K562 (cell line): ENCODE results near the gene DLL4. TPM values are rescaled to one million over a fixed set of nuclear protein-coding genes. Genes with fewer than 3 reads are reported as not detected.

ENCODE experiments used
- ATAC-seq: fragments of 200-7000 bp; cut with Tn5 transposase; 3 replicates; pipeline ENCODE4 v1.9.1; 2020; ENCODE audit warnings: moderate library complexity
- BruUV-seq: library from RNA; stranded (reverse); fragments of 400-500 nt; replicated peaks from 2 replicates; lab custom pipeline; 2021; lab: Mats Ljungman, UMichigan
- CTCF ChIA-PET: fragments of 300-600 bp; formaldehyde crosslinking; extraction: SDS; loops from one replicate; lab custom pipeline; 2021; ENCODE audit warnings: low intra/inter-chr PET ratio; lab: Yijun Ruan, JAX
- POLR2A ChIA-PET: fragments of 300-600, 350-650 bp; sonication (Branson Sonifier 250); formaldehyde crosslinking; extraction: SDS; loops from one replicate; lab custom pipeline; 2021; ENCODE audit warnings: antibody characterized with exemption, inconsistent platforms; lab: Yijun Ruan, JAX
- DNase-seq, 4 experiments: peaks; one replicate each; pipeline versions ENCODE4 v3.0.0 to v3.0.0-alpha.2; 2011 to 2018; ENCODE audit warnings: low spot score in 3 of 4, mixed read lengths in 3 of 4; ENCODE audit errors: extremely low read depth in 1 of 4
- FAIRE-seq: peaks from 2 replicates; lab custom pipeline; 2011; peaks lifted over from hg19 to GRCh38; lab: Jason Lieb, UNC
- H2AFZ ChIP-seq: 2 replicates; pipeline ENCODE4 v1.6.0; 2011; ENCODE audit warnings: low read depth, low read length, control low read depth, inconsistent platforms
- H3K27ac ChIP-seq: fragments of 200-600 bp; 3 replicates; pipeline ENCODE4 v1.8.0; 2011; ENCODE audit warnings: low read depth, mild to moderate bottlenecking, control low read depth, inconsistent platforms, low read length, moderate library complexity, mixed read lengths; ENCODE audit errors: extremely low read depth
- H3K27me3 ChIP-seq, 2 experiments: fragments of 300-600 bp in 1 of 2; 2 replicates in 1 of 2; 3 replicates in 1 of 2; pipeline versions ENCODE4 v1.6.0 to v1.8.0; 2011; ENCODE audit warnings: inconsistent platforms in 2 of 2, low read length in 2 of 2, mild to moderate bottlenecking in 1 of 2, mixed read lengths in 1 of 2, moderate library complexity in 1 of 2; ENCODE audit not compliant: control insufficient read depth in 2 of 2, insufficient read depth in 2 of 2
- H3K36me3 ChIP-seq: fragments of 300-600 bp; 3 replicates; pipeline ENCODE4 v1.8.0; 2011; ENCODE audit warnings: mild to moderate bottlenecking, low read length, inconsistent platforms; ENCODE audit not compliant: control insufficient read depth, insufficient read depth
- H3K4me1 ChIP-seq, 2 experiments: fragments of 200-600 bp in 1 of 2; replicated peaks in 1 of 2; 2 replicates in 1 of 2; 3 replicates in 1 of 2; pipeline versions ENCODE4 v1.5.1 to v1.8.0; 2011; ENCODE audit warnings: inconsistent platforms in 2 of 2, low read length in 2 of 2, mild to moderate bottlenecking in 1 of 2, mixed read lengths in 1 of 2, moderate library complexity in 1 of 2; ENCODE audit not compliant: control insufficient read depth in 2 of 2, insufficient read depth in 2 of 2
- H3K4me2 ChIP-seq: 2 replicates; pipeline ENCODE4 v1.6.1; 2011; ENCODE audit warnings: low read length, control low read depth, inconsistent platforms, mixed read lengths; ENCODE audit not compliant: insufficient read depth
- H3K4me3 ChIP-seq: fragments of 200-600 bp; sonication (generic), shearing (Covaris generic); 2 replicates; pipeline ENCODE4 v1.5.1; 2016; ENCODE audit warnings: control low read depth, inconsistent platforms
- H3K79me2 ChIP-seq: fragments of 200-600 bp; 3 replicates; pipeline ENCODE4 v1.8.0; 2011; ENCODE audit warnings: low read length, inconsistent platforms; ENCODE audit not compliant: control insufficient read depth, insufficient read depth
- H3K9ac ChIP-seq, 2 experiments: 2 replicates each; pipeline versions ENCODE4 v1.6.0 to v1.6.1; 2011; ENCODE audit warnings: low read depth in 2 of 2, low read length in 2 of 2, control low read depth in 1 of 2, inconsistent platforms in 1 of 2, mild to moderate bottlenecking in 1 of 2, mixed read lengths in 1 of 2; ENCODE audit not compliant: insufficient read depth in 1 of 2
- H3K9me1 ChIP-seq: one replicate; pipeline ENCODE4 v1.6.0; 2011; ENCODE audit warnings: inconsistent platforms, mild to moderate bottlenecking, low read length, moderate library complexity; ENCODE audit not compliant: control insufficient read depth, insufficient read depth
- H3K9me3 ChIP-seq: replicated peaks from 2 replicates; pipeline ENCODE4 v1.5.1; 2011; ENCODE audit warnings: low read depth, low read length, inconsistent platforms; ENCODE audit not compliant: control insufficient read depth, insufficient read depth
- H4K20me1 ChIP-seq: replicated peaks from 2 replicates; pipeline ENCODE4 v1.6.1; 2011; ENCODE audit warnings: low read length, inconsistent platforms, mixed read lengths; ENCODE audit not compliant: control insufficient read depth, insufficient read depth
- FOXO4 ChIP-seq: fragments of 450-650 bp; formaldehyde crosslinking; IDR thresholded peaks from 2 replicates; pipeline ENCODE4 v1.4.0; 2020; ENCODE audit warnings: mild to moderate bottlenecking, moderate library complexity
- KDM5B ChIP-seq: fragments of 200-600 bp; sonication (generic); IDR thresholded peaks from 2 replicates; pipeline ENCODE4 v1.6.1; 2012; ENCODE audit warnings: low read depth, mild to moderate bottlenecking, moderate library complexity, low read length, control low read depth, inconsistent platforms; ENCODE audit not compliant: insufficient replicate concordance
- KLF10 ChIP-seq: fragments of 250-450 bp; sonication (Bioruptor Pico); IDR thresholded peaks from 2 replicates; pipeline ENCODE4 v1.6.1; 2021; ENCODE audit warnings: matching md5 sums
- KLF16 ChIP-seq: IDR thresholded peaks from 2 replicates; pipeline ENCODE4 v1.6.1; 2016; ENCODE audit warnings: antibody characterized with exemption
- NFIC ChIP-seq: fragments of 450-650 bp; IDR thresholded peaks from 2 replicates; pipeline ENCODE4 v1.6.1; 2017; ENCODE audit warnings: mild to moderate bottlenecking, inconsistent platforms
- SMARCE1 ChIP-seq: fragments of 450-650 bp; IDR thresholded peaks from 2 replicates; pipeline ENCODE4 v1.7.1; 2016; ENCODE audit warnings: mild to moderate bottlenecking
- ZSCAN32 ChIP-seq: fragments of 450-650 bp; formaldehyde crosslinking; IDR thresholded peaks from 2 replicates; pipeline ENCODE4 v1.4.0; 2020; ENCODE audit warnings: mild to moderate bottlenecking, moderate library complexity
- WGBS: fragments of 100-300 bp; shearing (Covaris generic); methylation state at CpG from one replicate; pipeline ENCODE4 v1.1.6; 2016; ENCODE audit warnings: low coverage, mixed read lengths; ENCODE audit not compliant: insufficient coverage; ENCODE audit errors: missing lambda C conversion rate; 5-methylcytosine and 5-hydroxymethylcytosine counted together
- in situ Hi-C: fragments of 300-500 bp; cut with MboI; formaldehyde crosslinking; loops from 4 replicates; pipeline ENCODE4 v1.15.0; 2018; ENCODE audit warnings: inconsistent platforms, mixed read lengths
- intact Hi-C: fragments of 100-400 bp; cut with micrococcal nuclease; formaldehyde crosslinking; loops from 2 replicates; pipeline ENCODE4 v1.14.2; 2022
- polyA plus RNA-seq, 8 experiments: library from polyadenylated mRNA; depleted of rRNA in 4 of 8; stranded (reverse) in 5 of 8; unstranded in 3 of 8; fragments of >200 nt; fragmentation: Nextera tagmentation in 2 of 8; fragmentation: Illumina TruSeq in 1 of 8; extraction: Ambion mirVana in 2 of 8; extraction: Trizol in 1 of 8; gene quantifications; 2 replicates each; pipeline versions ENCODE4 v1.2.1 to v1.2.3, GENCODE V29; 2011 to 2014; ENCODE audit warnings: inconsistent platforms in 1 of 8, missing spikeins in 1 of 8
- total RNA-seq, 7 experiments: library from RNA; depleted of rRNA in 6 of 7; stranded (reverse); fragments of >200 nt in 6 of 7; fragmentation: Illumina TruSeq in 2 of 7; extraction: Trizol in 2 of 7; gene quantifications; 2 replicates each; pipeline versions ENCODE4 v1.2.1 to v1.2.3, GENCODE V29; 2011 to 2021; ENCODE audit warnings: low replicate concordance in 1 of 7

DLL4 gene
- total and polyA plus RNA-seq, 9 of the 15 experiments (the other 6 are each of a cell fraction or from before 2014, with no cell fraction given): 0.04 to 1.1 (median 0.41) TPM; not detected in 1

- BruUV-seq: no TSS peak
- WGBS: 53% methylated on average over 6 of the region's 6 CpGs
These were observed 47.8 kb upstream of the DLL4 start for GRCh38 chr15:40881351-40881750.

More at GRCh38 chr15:40881351-40881750, 47.8 kb upstream of the DLL4 start:
- in situ Hi-C loops (loop anchor here (10.0 kb wide), 1 partner anchor 537 kb away; the partner anchor contains the start of gene CCDC9B), intact Hi-C loops (no loop called here)
- no peak overlapping the region for H3K9ac ChIP-seq
- TF ChIP-seq KLF16 (no peak), KLF10 (CRISPR knock-in tag) (no peak), SMARCE1 (no peak), NFIC (no peak), ZSCAN32 (CRISPR knock-in tag) (no peak), FOXO4 (CRISPR knock-in tag) (no peak), KDM5B (no peak)
- DNase-seq (no peak), FAIRE-seq (no peak), ATAC-seq (no peak)
- ChIA-PET CTCF (no interaction called here), POLR2A (interaction anchor here (0.6 to 1.3 kb wide), 2 partner anchors 10 to 431 kb away, joined by 3 read pairs; no protein-coding TSS in a partner anchor)
- H2AFZ ChIP-seq: no peak overlapping the region
- H3K27ac ChIP-seq: no peak overlapping the region
- no peaks in the 10 kb centered on the region for H3K9me3 ChIP-seq
- no peaks in the 10 kb centered on the region for H3K27me3 ChIP-seq
- no peaks in the 10 kb centered on the region for H3K36me3 ChIP-seq
- no peaks in the 10 kb centered on the region for H4K20me1 ChIP-seq
- H3K79me2 ChIP-seq: no peaks in the 10 kb centered on the region
- no peaks in the 10 kb centered on the region for H3K9me1 ChIP-seq
- no peak overlapping the region for H3K4me3 ChIP-seq
- H3K4me2 ChIP-seq: no peak overlapping the region
- H3K4me1 ChIP-seq: peaks cover 0 to 10% of the 10 kb centered on the region in 2 experiments; a peak in 3 of 5 replicates
